GM12874 (cell line): ENCODE data around the gene ZMYND8.

Experiments
- TF ChIP-seq, protein P1 (sequence below): IDR thresholded peaks from 2 replicates; pipeline ENCODE4 v1.5.1; 2011; ENCODE audit warnings: low read depth, mild to moderate bottlenecking, control low read depth, low read length, moderate library complexity; ENCODE audit not compliant: insufficient read depth

Gene ZMYND8

GRCh38 chr20:47212606-47213207 lies 143.8 kb downstream of the ZMYND8 start:
- TF ChIP-seq, protein P1, sequence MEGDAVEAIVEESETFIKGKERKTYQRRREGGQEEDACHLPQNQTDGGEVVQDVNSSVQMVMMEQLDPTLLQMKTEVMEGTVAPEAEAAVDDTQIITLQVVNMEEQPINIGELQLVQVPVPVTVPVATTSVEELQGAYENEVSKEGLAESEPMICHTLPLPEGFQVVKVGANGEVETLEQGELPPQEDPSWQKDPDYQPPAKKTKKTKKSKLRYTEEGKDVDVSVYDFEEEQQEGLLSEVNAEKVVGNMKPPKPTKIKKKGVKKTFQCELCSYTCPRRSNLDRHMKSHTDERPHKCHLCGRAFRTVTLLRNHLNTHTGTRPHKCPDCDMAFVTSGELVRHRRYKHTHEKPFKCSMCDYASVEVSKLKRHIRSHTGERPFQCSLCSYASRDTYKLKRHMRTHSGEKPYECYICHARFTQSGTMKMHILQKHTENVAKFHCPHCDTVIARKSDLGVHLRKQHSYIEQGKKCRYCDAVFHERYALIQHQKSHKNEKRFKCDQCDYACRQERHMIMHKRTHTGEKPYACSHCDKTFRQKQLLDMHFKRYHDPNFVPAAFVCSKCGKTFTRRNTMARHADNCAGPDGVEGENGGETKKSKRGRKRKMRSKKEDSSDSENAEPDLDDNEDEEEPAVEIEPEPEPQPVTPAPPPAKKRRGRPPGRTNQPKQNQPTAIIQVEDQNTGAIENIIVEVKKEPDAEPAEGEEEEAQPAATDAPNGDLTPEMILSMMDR, result no peak

- TF ChIP-seq, protein P1, result no peak
These were observed 145.5 kb downstream of the ZMYND8 start for GRCh38 chr20:47211036-47211435.

GRCh38 chr20:47210470-47210869 lies 146.0 kb downstream of the ZMYND8 start:
- TF ChIP-seq, protein P1, result no peak

- TF ChIP-seq, protein P1, result no peak
These were observed 146.5 kb downstream of the ZMYND8 start for GRCh38 chr20:47209982-47210381.

DNA sequence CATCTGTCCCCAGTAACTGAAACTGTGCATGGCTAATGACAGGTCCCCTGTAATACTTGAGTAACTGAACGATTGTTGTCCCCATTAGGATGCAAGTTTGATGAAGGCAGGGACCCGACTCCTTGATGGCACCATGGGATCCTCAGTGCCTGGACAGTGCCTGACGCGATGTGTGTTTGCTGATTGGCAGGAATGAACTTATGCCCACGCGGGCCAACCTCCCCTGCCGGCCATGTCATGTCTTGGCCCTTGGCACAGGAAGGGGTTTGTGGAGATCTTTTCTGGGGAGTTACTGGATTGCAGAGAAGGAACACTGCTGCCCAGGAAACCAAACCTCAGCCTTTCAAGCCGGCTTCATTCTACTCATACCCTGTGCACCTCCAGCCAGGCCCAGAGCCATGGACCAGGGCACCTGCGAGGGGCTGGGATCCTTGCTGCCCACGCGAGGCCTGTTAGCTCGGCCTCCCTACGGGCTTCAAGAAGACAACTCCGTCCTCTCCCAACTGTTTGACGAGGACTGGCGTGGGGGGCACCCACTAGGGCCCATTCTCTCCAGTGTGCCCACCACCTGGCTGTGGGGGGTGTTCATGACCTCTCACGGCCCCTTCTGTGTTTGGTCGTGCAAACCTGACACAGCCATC lies 147.8 kb downstream of the ZMYND8 start:
- TF ChIP-seq, protein P1, result no peak

GRCh38 chr20:47206962-47207641 lies 149.4 kb downstream of the ZMYND8 start:
- TF ChIP-seq, protein P1, result no peak

DNA sequence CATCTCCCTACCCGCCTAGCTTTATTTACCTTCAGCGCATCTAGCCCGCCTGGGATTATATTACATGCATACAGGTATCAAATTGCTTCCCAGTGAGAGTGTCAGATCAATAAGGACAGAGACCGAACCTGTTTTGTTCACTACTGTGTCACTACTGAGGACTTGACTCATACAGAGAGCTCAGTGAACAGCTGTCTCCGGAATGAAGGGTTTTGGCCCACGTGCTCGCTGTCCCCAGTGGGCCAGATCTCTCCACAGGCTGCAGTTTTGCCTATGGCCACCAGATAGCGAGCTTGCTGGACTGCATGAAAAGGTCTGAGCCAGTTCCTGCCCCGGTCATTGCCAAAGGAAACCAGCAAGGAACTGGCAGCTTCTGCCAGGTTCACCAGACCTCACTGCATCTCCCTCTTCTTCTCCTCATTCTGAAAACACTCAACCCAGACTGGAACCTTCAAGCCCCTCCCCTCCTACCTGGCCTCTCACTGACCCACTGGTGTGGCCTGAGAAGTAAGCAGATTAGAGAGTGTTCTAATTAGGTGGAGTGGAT lies 150.8 kb downstream of the ZMYND8 start:
- TF ChIP-seq, protein P1, result peak; percentile 92
